BJ (cell line): ENCODE data around the gene INPP5A. TPM values are rescaled to one million over a fixed set of nuclear protein-coding genes. Genes with fewer than 3 reads are reported as not detected.

Source experiments
- CTCF ChIA-PET: fragments of 350-600 bp; formaldehyde crosslinking; extraction: SDS; loops from one replicate; lab custom pipeline; 2021; ENCODE audit warnings: antibody characterized with exemption, inconsistent platforms; lab: Yijun Ruan, JAX
- POLR2A ChIA-PET: fragments of 300-600 bp; sonication (Branson Sonifier 250); formaldehyde crosslinking; extraction: SDS; loops from one replicate; lab custom pipeline; 2021; ENCODE audit warnings: antibody characterized with exemption; lab: Charles Lee
- DNase-seq: peaks from one replicate; pipeline ENCODE4 v3.0.0-alpha.2; 2011; ENCODE audit warnings: low read depth
- H3K27me3 ChIP-seq: 2 replicates; pipeline ENCODE4 v1.6.0; 2011; ENCODE audit warnings: low read length; ENCODE audit not compliant: control insufficient read depth, insufficient read depth
- H3K36me3 ChIP-seq: 2 replicates; pipeline ENCODE4 v1.5.1; 2011; ENCODE audit warnings: low read length; ENCODE audit not compliant: control insufficient read depth, insufficient read depth
- H3K4me3 ChIP-seq: 2 replicates; pipeline ENCODE4 v1.5.1; 2011; ENCODE audit warnings: low read depth, mild to moderate bottlenecking, control low read depth, low read length
- CTCF ChIP-seq: IDR thresholded peaks from 2 replicates; pipeline ENCODE4 v1.5.1; 2011; ENCODE audit warnings: low read depth, mild to moderate bottlenecking, control low read depth, inconsistent platforms, low read length, moderate library complexity; ENCODE audit not compliant: insufficient read depth
- polyA plus RNA-seq: library from polyadenylated mRNA; depleted of rRNA; stranded (reverse); fragments of >200 nt; gene quantifications from 2 replicates; pipeline ENCODE4 v1.2.3, GENCODE V29; 2011

The INPP5A gene
- polyA plus RNA-seq, 1 experiment, result 60.1 TPM

GRCh38 chr10:132646443-132647097, 109.0 kb downstream of the INPP5A start:
- Histone ChIP-seq H3K4me3 (no peak overlapping the region), H3K27me3 (no peaks in the 10 kb centered on the region), H3K36me3 (peaks cover 12% of the 10 kb centered on the region)
- POLR2A ChIA-PET, result no interaction called here
- no peak for DNase-seq
- CTCF ChIA-PET, result no interaction called here
- no peak for TF ChIP-seq CTCF

DNA sequence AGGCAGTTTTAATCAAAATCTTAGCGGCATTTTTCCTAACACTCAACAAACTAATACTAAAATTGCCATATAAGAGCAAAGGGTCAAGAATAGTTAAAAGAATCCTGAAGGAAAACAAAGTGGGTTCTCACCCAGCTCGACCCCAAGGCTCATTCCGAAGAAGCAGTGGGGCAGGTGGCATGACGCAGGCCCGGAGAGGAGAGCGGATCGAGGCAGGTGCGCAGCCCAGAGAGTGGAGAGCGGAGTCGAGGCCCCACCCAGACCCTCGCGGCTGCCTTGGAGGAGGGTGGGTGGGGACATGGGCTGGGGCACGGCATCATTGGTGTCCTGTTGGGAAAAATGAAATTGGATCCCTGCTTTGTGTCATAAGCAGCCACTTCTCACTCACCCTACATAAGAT, 109.8 kb downstream of the INPP5A start:
- ChIA-PET CTCF (no interaction called here), POLR2A (no interaction called here)
- no peak overlapping the region for H3K4me3 ChIP-seq
- DNase-seq, result no peak
- peaks cover 12% of the 10 kb centered on the region for H3K36me3 ChIP-seq
- no peak for TF ChIP-seq CTCF
- no peaks in the 10 kb centered on the region for H3K27me3 ChIP-seq

GRCh38 chr10:132648072-132648850, 110.7 kb downstream of the INPP5A start:
- no peaks in the 10 kb centered on the region for H3K27me3 ChIP-seq
- CTCF ChIA-PET, result no interaction called here
- peaks cover 18% of the 10 kb centered on the region for H3K36me3 ChIP-seq
- H3K4me3 ChIP-seq, result no peak overlapping the region
- POLR2A ChIA-PET, result no interaction called here
- no peak for TF ChIP-seq CTCF
- no peak for DNase-seq

GRCh38 chr10:132648851-132649528, 111.4 kb downstream of the INPP5A start:
- peaks cover 19% of the 10 kb centered on the region for H3K36me3 ChIP-seq
- no peaks in the 10 kb centered on the region for H3K27me3 ChIP-seq
- no peak for DNase-seq
- ChIA-PET POLR2A (no interaction called here), CTCF (no interaction called here)
- TF ChIP-seq CTCF, result no peak
- no peak overlapping the region for H3K4me3 ChIP-seq
